WTC11 (cell line): ENCODE measurements around the gene GDPD2. TPM values are rescaled to one million over a fixed set of nuclear protein-coding genes. Genes with fewer than 3 reads are reported as not detected.

Experiments
- ATAC-seq: fragments of 200-7000 bp; cut with Tn5 transposase; 2 replicates; pipeline ENCODE4 v1.10.0; 2021; ENCODE audit warnings: mild to moderate bottlenecking, moderate library complexity
- CTCF ChIA-PET: fragments of 300-600 bp; sonication (Branson Sonifier 250); formaldehyde crosslinking; loops from one replicate; lab custom pipeline; 2021; ENCODE audit warnings: antibody characterized with exemption; lab: Charles Lee
- POLR2A ChIA-PET: fragments of 350-600 bp; sonication (Branson Sonifier 250); formaldehyde crosslinking; loops from one replicate; lab custom pipeline; 2021; ENCODE audit warnings: antibody characterized with exemption; lab: Charles Lee
- DNase-seq: peaks from one replicate; pipeline ENCODE4 v3.0.0; 2021; ENCODE audit warnings: low spot score
- H3K27ac Mint-ChIP-seq: 2 replicates; pipeline ENCODE4 v1.8.0; 2021; ENCODE audit warnings: mixed read lengths
- H3K27me3 Mint-ChIP-seq: 2 replicates; pipeline ENCODE4 v1.8.0; 2021; ENCODE audit warnings: low read depth, mild to moderate bottlenecking, moderate library complexity, mixed read lengths
- H3K36me3 Mint-ChIP-seq: 2 replicates; pipeline ENCODE4 v1.8.0; 2021; ENCODE audit warnings: mixed read lengths
- H3K4me1 Mint-ChIP-seq: 2 replicates; pipeline ENCODE4 v1.8.0; 2022; ENCODE audit warnings: mixed read lengths
- H3K4me3 Mint-ChIP-seq: 2 replicates; pipeline ENCODE4 v1.8.0; 2021; ENCODE audit warnings: mild to moderate bottlenecking, moderate library complexity, mixed read lengths
- H3K9me3 Mint-ChIP-seq: 2 replicates; pipeline ENCODE4 v1.8.0; 2021; ENCODE audit warnings: mixed read lengths
- AR ChIP-seq: fragments of 250-450 bp; sonication (Bioruptor Pico); IDR thresholded peaks from 2 replicates; pipeline ENCODE4 v1.9.0; 2021; ENCODE audit warnings: mild to moderate bottlenecking
- CREM ChIP-seq: sonication (generic); formaldehyde crosslinking; IDR thresholded peaks from 2 replicates; pipeline ENCODE4 v1.8.1; 2022; ENCODE audit warnings: mild to moderate bottlenecking, missing genetic modification reagents, moderate library complexity
- CTCF ChIP-seq: fragments of 200-600 bp; IDR thresholded peaks from 2 replicates; pipeline ENCODE4 v1.8.0; 2022; ENCODE audit warnings: antibody characterized with exemption
- E2F1 ChIP-seq: sonication (generic); formaldehyde crosslinking; IDR thresholded peaks from 2 replicates; pipeline ENCODE4 v1.8.0; 2022; ENCODE audit warnings: mild to moderate bottlenecking, missing genetic modification reagents
- EMX1 ChIP-seq: fragments of 250-450 bp; sonication (Bioruptor Pico); IDR thresholded peaks from 2 replicates; pipeline ENCODE4 v1.8.0; 2021; ENCODE audit warnings: mild to moderate bottlenecking
- ERG ChIP-seq: fragments of 250-450 bp; sonication (Bioruptor Pico); IDR thresholded peaks from 2 replicates; pipeline ENCODE4 v1.8.0; 2021; ENCODE audit warnings: mild to moderate bottlenecking
- GABPB1 ChIP-seq: sonication (generic); formaldehyde crosslinking; IDR thresholded peaks from 2 replicates; pipeline ENCODE4 v1.8.1; 2023; ENCODE audit warnings: mild to moderate bottlenecking, missing genetic modification reagents
- JAZF1 ChIP-seq: fragments of 250-450 bp; sonication (Bioruptor Pico); IDR thresholded peaks from 2 replicates; pipeline ENCODE4 v1.9.0; 2021; ENCODE audit warnings: moderate library complexity, mild to moderate bottlenecking, inconsistent platforms
- KAT7 ChIP-seq: sonication (generic); formaldehyde crosslinking; IDR thresholded peaks from 2 replicates; pipeline ENCODE4 v1.8.1; 2023; ENCODE audit warnings: missing genetic modification reagents, mild to moderate bottlenecking, borderline replicate concordance
- PRDM15 ChIP-seq: sonication (generic); formaldehyde crosslinking; IDR thresholded peaks from 2 replicates; pipeline ENCODE4 v1.8.0; 2022; ENCODE audit warnings: missing genetic modification reagents
- PRRX2 ChIP-seq: fragments of 250-450 bp; sonication (Bioruptor Pico); IDR thresholded peaks from 2 replicates; pipeline ENCODE4 v1.8.0; 2021; ENCODE audit warnings: mild to moderate bottlenecking
- RORB ChIP-seq: fragments of 250-450 bp; sonication (Bioruptor Pico); IDR thresholded peaks from 2 replicates; pipeline ENCODE4 v1.9.0; 2021; ENCODE audit warnings: mild to moderate bottlenecking
- SMAD3 ChIP-seq: sonication (generic); formaldehyde crosslinking; IDR thresholded peaks from 2 replicates; pipeline ENCODE4 v1.8.0; 2022; ENCODE audit warnings: missing genetic modification reagents, mild to moderate bottlenecking, borderline replicate concordance
- SMAD4 ChIP-seq: sonication (generic); formaldehyde crosslinking; IDR thresholded peaks from 2 replicates; pipeline ENCODE4 v1.8.0; 2022; ENCODE audit warnings: mild to moderate bottlenecking, missing genetic modification reagents
- SP1 ChIP-seq: sonication (generic); formaldehyde crosslinking; conservative IDR thresholded peaks from 2 replicates; pipeline ENCODE4 v1.8.1; 2022; ENCODE audit warnings: missing genetic modification reagents
- TCF7 ChIP-seq: sonication (generic); formaldehyde crosslinking; IDR thresholded peaks from 2 replicates; pipeline ENCODE4 v1.8.0; 2022; ENCODE audit warnings: mild to moderate bottlenecking, low read depth, missing genetic modification reagents, moderate library complexity
- TP53 ChIP-seq: sonication (generic); formaldehyde crosslinking; IDR thresholded peaks from 2 replicates; pipeline ENCODE4 v1.8.1; 2023; ENCODE audit warnings: mild to moderate bottlenecking, missing genetic modification reagents
- USF1 ChIP-seq: sonication (generic); formaldehyde crosslinking; IDR thresholded peaks from 2 replicates; pipeline ENCODE4 v1.8.0; 2022; ENCODE audit warnings: mild to moderate bottlenecking, missing genetic modification reagents
- ZNF532 ChIP-seq: fragments of 250-450 bp; sonication (Bioruptor Pico); IDR thresholded peaks from 2 replicates; pipeline ENCODE4 v1.9.0; 2021; ENCODE audit warnings: mild to moderate bottlenecking, borderline replicate concordance
- total RNA-seq: library from RNA; stranded (reverse); gene quantifications from 3 replicates; pipeline ENCODE4 v1.2.3, GENCODE V29; 2021

GDPD2 gene
- total RNA-seq, 1 experiment from 2014 or later, result 7.0 TPM

- DNase-seq, result no peak
- no peak for TF ChIP-seq PRDM15 (CRISPR knock-in tag)
- TF ChIP-seq CTCF, result no peak
- no peak for TF ChIP-seq CREM
- no peak for TF ChIP-seq E2F1 (CRISPR knock-in tag)
- no peak for TF ChIP-seq USF1 (CRISPR knock-in tag)
- TF ChIP-seq TCF7, result no peak
- TF ChIP-seq SMAD4 (CRISPR knock-in tag), result no peak
- TF ChIP-seq PRRX2, result no peak
- TF ChIP-seq KAT7 (CRISPR knock-in tag), result no peak
- TF ChIP-seq ZNF532 (CRISPR knock-in tag), result no peak
- no peak for TF ChIP-seq SP1 (CRISPR knock-in tag)
- no peak for TF ChIP-seq JAZF1 (CRISPR knock-in tag)
- no peak for TF ChIP-seq ERG (CRISPR knock-in tag)
- TF ChIP-seq RORB (CRISPR knock-in tag), result no peak
- TF ChIP-seq TP53 (CRISPR knock-in tag), result no peak
- TF ChIP-seq EMX1 (CRISPR knock-in tag), result no peak
- no peak for TF ChIP-seq AR
- no peak for TF ChIP-seq GABPB1
- no peak for TF ChIP-seq SMAD3 (CRISPR knock-in tag)
- no peaks in the 10 kb centered on the region for H3K9me3 Mint-ChIP-seq
- ATAC-seq, result no peak
- ChIA-PET CTCF (interaction anchor here (1.2 to 5.1 kb wide), 6 partner anchors 9 to 232 kb away, joined by 3 to 94 read pairs (median 7); partner anchors contain the start of genes DLG3 and GDPD2), POLR2A (interaction anchor here (1.1 to 3.8 kb wide), 2 partner anchors 10 to 11 kb away, joined by 4 to 20 read pairs; partner anchors contain the start of genes DLG3 and GDPD2)
- peaks cover 10% of the 10 kb centered on the region for H3K27me3 Mint-ChIP-seq
- H3K4me1 Mint-ChIP-seq, result peaks cover 16% of the 10 kb centered on the region
- H3K4me3 Mint-ChIP-seq, result peak overlapping the region; percentile 91
- peaks cover 8% of the 10 kb centered on the region; the same call in 1 of the 2 replicates for H3K36me3 Mint-ChIP-seq
- H3K27ac Mint-ChIP-seq, result no peak overlapping the region
These were observed 10.1 kb downstream of the GDPD2 start for GRCh38 chrX:70432936-70433847.
